SK-N-SH (cell line): Measurements from ENCODE around the gene KCNT1. TPM values are rescaled to one million over a fixed set of nuclear protein-coding genes. Genes with fewer than 3 reads are reported as not detected.

Source experiments
- CTCF ChIA-PET: fragments of 300-600, 350-600 bp; formaldehyde crosslinking; extraction: SDS; loops from one replicate; lab custom pipeline; 2021; lab: Yijun Ruan, JAX
- POLR2A ChIA-PET: fragments of 350-600 bp; sonication (Branson Sonifier 250); formaldehyde crosslinking; extraction: SDS; loops from one replicate; lab custom pipeline; 2020; ENCODE audit warnings: antibody characterized with exemption, inconsistent platforms; lab: Yijun Ruan, JAX
- DNase-seq: peaks from one replicate; pipeline ENCODE4 v3.0.0; 2012
- H2AFZ ChIP-seq: fragments of 200-600 bp; sonication (generic); 2 replicates; pipeline ENCODE4 v1.8.1; 2016; ENCODE audit warnings: antibody characterized with exemption, mild to moderate bottlenecking, low read depth
- H3F3A ChIP-seq: fragments of 200-600 bp; sonication (generic); replicated peaks from 2 replicates; pipeline ENCODE3; 2016; ENCODE audit warnings: antibody characterized with exemption, mild to moderate bottlenecking; ENCODE audit not compliant: insufficient read depth
- H3K27ac ChIP-seq, 2 experiments: fragments of 200-500 bp in 1 of 2; fragments of 200-600 bp in 1 of 2; sonication (Bioruptor generic) in 1 of 2; sonication (generic), shearing (Covaris generic) in 1 of 2; 2 replicates each; pipeline versions ENCODE4 v1.5.1 to v1.6.1; 2014 to 2016; ENCODE audit warnings: low read depth in 2 of 2, inconsistent platforms in 1 of 2, low read length in 1 of 2, mild to moderate bottlenecking in 1 of 2, mixed read lengths in 1 of 2
- H3K27me3 ChIP-seq: fragments of 200-600 bp; sonication (generic), shearing (Covaris generic); 2 replicates; pipeline ENCODE4 v1.6.1; 2016; ENCODE audit warnings: mixed run types; ENCODE audit not compliant: insufficient read depth
- H3K36me3 ChIP-seq, 2 experiments: fragments of 200-500 bp in 1 of 2; fragments of 200-600 bp in 1 of 2; sonication (Bioruptor generic) in 1 of 2; sonication (generic) in 1 of 2; replicated peaks in 1 of 2; 2 replicates each; pipeline versions ENCODE3 to v1.5.1; 2014 to 2016; ENCODE audit warnings: low read length in 1 of 2, mild to moderate bottlenecking in 1 of 2; ENCODE audit not compliant: insufficient read depth in 2 of 2, control insufficient read depth in 1 of 2
- H3K4me1 ChIP-seq, 2 experiments: fragments of 200-500 bp in 1 of 2; fragments of 200-600 bp in 1 of 2; sonication (Bioruptor generic) in 1 of 2; sonication (generic), shearing (Covaris generic) in 1 of 2; 2 replicates each; pipeline versions ENCODE4 v1.5.1 to v1.6.1; 2014 to 2016; ENCODE audit warnings: low read depth in 1 of 2, low read length in 1 of 2, mixed run types in 1 of 2; ENCODE audit not compliant: insufficient read depth in 2 of 2, control insufficient read depth in 1 of 2
- H3K4me2 ChIP-seq: fragments of 200-600 bp; sonication (generic), shearing (Covaris generic); 2 replicates; pipeline ENCODE4 v1.6.1; 2017; ENCODE audit warnings: mixed run types
- H3K4me3 ChIP-seq, 2 experiments: fragments of 200-500 bp in 1 of 2; fragments of 200-600 bp in 1 of 2; sonication (Bioruptor generic) in 1 of 2; sonication (generic), shearing (Covaris generic) in 1 of 2; 2 replicates each; pipeline versions ENCODE4 v1.5.1 to v1.8.1; 2014 to 2016; ENCODE audit warnings: low read depth in 2 of 2, inconsistent platforms in 1 of 2, low read length in 1 of 2, mild to moderate bottlenecking in 1 of 2, mixed read lengths in 1 of 2, moderate library complexity in 1 of 2
- H3K79me2 ChIP-seq: fragments of 200-600 bp; sonication (generic); 2 replicates; pipeline ENCODE4 v1.8.1; 2017; ENCODE audit warnings: mild to moderate bottlenecking; ENCODE audit not compliant: insufficient read depth
- H3K9ac ChIP-seq: fragments of 200-600 bp; sonication (generic); 2 replicates; pipeline ENCODE4 v1.6.1; 2017; ENCODE audit warnings: mixed run types
- H3K9me2 ChIP-seq: fragments of 200-600 bp; sonication (generic); 2 replicates; pipeline ENCODE4 v1.6.1; 2017; ENCODE audit warnings: mixed run types
- H3K9me3 ChIP-seq: fragments of 200-600 bp; sonication (generic); 2 replicates; pipeline ENCODE4 v1.6.1; 2017; ENCODE audit warnings: mixed run types, mild to moderate bottlenecking, moderate library complexity
- H4K20me1 ChIP-seq: fragments of 200-600 bp; sonication (generic); 2 replicates; pipeline ENCODE4 v1.6.1; 2017; ENCODE audit warnings: mild to moderate bottlenecking, mixed run types; ENCODE audit not compliant: insufficient read depth
- ELF1 ChIP-seq: IDR thresholded peaks from 2 replicates; pipeline ENCODE4 v1.4.0; 2012
- EP300 ChIP-seq, 2 experiments: IDR thresholded peaks; 2 replicates each; pipeline versions ENCODE4 v1.4.0 to v1.6.1; 2012; ENCODE audit warnings: borderline replicate concordance in 1 of 2, low read depth in 1 of 2, low read length in 1 of 2
- EZH2phosphoT487 ChIP-seq: fragments of 200-600 bp; sonication (generic); IDR thresholded peaks from 2 replicates; pipeline ENCODE4 v1.6.1; 2017; ENCODE audit warnings: low read depth, mixed run types, mild to moderate bottlenecking, antibody characterized with exemption, moderate library complexity, borderline replicate concordance
- FOXJ3 ChIP-seq: sonication (generic); formaldehyde crosslinking; IDR thresholded peaks from 2 replicates; pipeline ENCODE4 v1.5.1; 2020; ENCODE audit warnings: mild to moderate bottlenecking, missing genetic modification reagents
- FOXM1 ChIP-seq: IDR thresholded peaks from 2 replicates; pipeline ENCODE4 v1.4.0; 2012; ENCODE audit warnings: low read depth, mild to moderate bottlenecking
- GATA2 ChIP-seq: sonication (generic); formaldehyde crosslinking; IDR thresholded peaks from 2 replicates; pipeline ENCODE4 v1.5.0; 2020; ENCODE audit warnings: mild to moderate bottlenecking, missing genetic modification reagents
- MEF2A ChIP-seq: IDR thresholded peaks from 2 replicates; pipeline ENCODE4 v1.4.0; 2012; ENCODE audit warnings: low read depth, borderline replicate concordance
- NFIC ChIP-seq: IDR thresholded peaks from 2 replicates; pipeline ENCODE4 v1.4.0; 2012; ENCODE audit warnings: borderline replicate concordance
- PBX3 ChIP-seq: IDR thresholded peaks from 2 replicates; pipeline ENCODE4; 2012
- POLR2AphosphoS5 ChIP-seq: IDR thresholded peaks from 2 replicates; pipeline ENCODE4 v1.6.1; 2012; ENCODE audit warnings: low read depth, low read length
- RFX5 ChIP-seq: IDR thresholded peaks from 2 replicates; pipeline ENCODE4 v1.6.1; 2012; ENCODE audit warnings: mild to moderate bottlenecking, improper control_type of control experiment, low read length
- SMC3 ChIP-seq: IDR thresholded peaks from 2 replicates; pipeline ENCODE4 v1.6.1; 2012; ENCODE audit warnings: low read depth, low read length, improper control_type of control experiment
- TCF12 ChIP-seq: IDR thresholded peaks from 2 replicates; pipeline ENCODE4 v1.4.0; 2012
- TEAD4 ChIP-seq: IDR thresholded peaks from 2 replicates; pipeline ENCODE4 v1.4.0; 2012; ENCODE audit warnings: mild to moderate bottlenecking, borderline replicate concordance; ENCODE audit not compliant: insufficient read depth
- YY1 ChIP-seq: IDR thresholded peaks from 2 replicates; pipeline ENCODE4 v1.4.0; 2012; ENCODE audit warnings: low read depth, mild to moderate bottlenecking
- WGBS: methylation state at CpG from one replicate; pipeline ENCODE4 v1.1.6; 2017; ENCODE audit warnings: low lambda C conversion rate; 5-methylcytosine and 5-hydroxymethylcytosine counted together
- polyA plus RNA-seq, 3 experiments: library from polyadenylated mRNA; depleted of rRNA; stranded (reverse); fragments of >200 nt; gene quantifications; 2 replicates each; pipeline ENCODE4 v1.2.3, GENCODE V29; 2012
- TF ChIP-seq, protein P1 (sequence below): fragments of 150-350 bp; IDR thresholded peaks from 2 replicates; pipeline ENCODE4 v1.6.1; 2017; ENCODE audit warnings: antibody characterized with exemption, low read length, low read depth, borderline replicate concordance
- TF ChIP-seq, protein P2 (sequence below): IDR thresholded peaks from 2 replicates; pipeline ENCODE4 v1.4.0; 2012; ENCODE audit warnings: low read depth, borderline replicate concordance
- TF ChIP-seq, protein P3 (sequence below): fragments of 150-350 bp; IDR thresholded peaks from 2 replicates; pipeline ENCODE4 v1.6.1; 2016; ENCODE audit warnings: mild to moderate bottlenecking, low read depth, low read length
- TF ChIP-seq, protein P4 (sequence below): fragments of 200-600 bp; sonication (generic); IDR thresholded peaks from 2 replicates; pipeline ENCODE4 v1.6.1; 2017; ENCODE audit warnings: antibody characterized with exemption, mild to moderate bottlenecking, moderate library complexity
- TF ChIP-seq, protein P5 (sequence below): IDR thresholded peaks from 2 replicates; pipeline ENCODE4 v1.4.0; 2012; ENCODE audit warnings: low read depth, borderline replicate concordance

Gene KCNT1
- polyA plus RNA-seq, 1 of the 3 experiments (the other 2 are of a cell fraction): 0.08 TPM

DNA sequence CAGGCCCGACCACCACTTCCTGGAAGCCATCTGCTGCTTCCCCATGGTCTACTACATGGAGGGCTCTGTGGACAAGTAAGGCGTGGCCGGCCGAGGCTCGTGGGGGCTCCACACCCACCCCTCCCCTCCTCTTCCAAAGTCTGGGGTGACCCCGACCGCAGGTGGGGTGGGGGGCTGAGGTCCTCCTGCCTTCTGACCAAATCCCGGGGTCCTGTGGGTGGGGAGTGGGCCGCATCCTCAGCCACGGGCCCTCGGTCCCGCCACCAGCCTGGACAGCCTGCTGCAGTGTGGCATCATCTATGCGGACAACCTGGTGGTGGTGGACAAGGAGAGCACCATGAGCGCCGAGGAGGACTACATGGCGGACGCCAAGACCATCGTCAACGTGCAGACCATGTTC lies 76.4 kb downstream of the KCNT1 start:
- H3K9me2 ChIP-seq: no peaks in the 10 kb centered on the region
- no CpG with 5 or more reads among the region's 19 CpGs for WGBS

More for the DNA sequence above, 76.4 kb downstream of the KCNT1 start:
- H3K4me3 ChIP-seq: no peak overlapping the region
- TF ChIP-seq SMC3 (no peak), EP300 (IDR thresholded peaks at IDR 0.05; ENCODE audit: borderline replicate concordance in 1 of 2, low read depth in 1 of 2, low read length in 1 of 2) (no peak), MEF2A (no peak), TEAD4 (no peak), TCF12 (no peak), ELF1 (no peak), YY1 (no peak), EZH2phosphoT487 (no peak), RFX5 (no peak), NFIC (no peak), PBX3 (no peak), FOXJ3 (CRISPR knock-in tag) (no peak), FOXM1 (no peak), GATA2 (CRISPR knock-in tag) (no peak), POLR2AphosphoS5 (no peak)
- TF ChIP-seq, protein P1, sequence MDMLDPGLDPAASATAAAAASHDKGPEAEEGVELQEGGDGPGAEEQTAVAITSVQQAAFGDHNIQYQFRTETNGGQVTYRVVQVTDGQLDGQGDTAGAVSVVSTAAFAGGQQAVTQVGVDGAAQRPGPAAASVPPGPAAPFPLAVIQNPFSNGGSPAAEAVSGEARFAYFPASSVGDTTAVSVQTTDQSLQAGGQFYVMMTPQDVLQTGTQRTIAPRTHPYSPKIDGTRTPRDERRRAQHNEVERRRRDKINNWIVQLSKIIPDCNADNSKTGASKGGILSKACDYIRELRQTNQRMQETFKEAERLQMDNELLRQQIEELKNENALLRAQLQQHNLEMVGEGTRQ: no peak
- TF ChIP-seq, protein P2, sequence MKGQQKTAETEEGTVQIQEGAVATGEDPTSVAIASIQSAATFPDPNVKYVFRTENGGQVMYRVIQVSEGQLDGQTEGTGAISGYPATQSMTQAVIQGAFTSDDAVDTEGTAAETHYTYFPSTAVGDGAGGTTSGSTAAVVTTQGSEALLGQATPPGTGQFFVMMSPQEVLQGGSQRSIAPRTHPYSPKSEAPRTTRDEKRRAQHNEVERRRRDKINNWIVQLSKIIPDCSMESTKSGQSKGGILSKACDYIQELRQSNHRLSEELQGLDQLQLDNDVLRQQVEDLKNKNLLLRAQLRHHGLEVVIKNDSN: no peak
- TF ChIP-seq, protein P3, sequence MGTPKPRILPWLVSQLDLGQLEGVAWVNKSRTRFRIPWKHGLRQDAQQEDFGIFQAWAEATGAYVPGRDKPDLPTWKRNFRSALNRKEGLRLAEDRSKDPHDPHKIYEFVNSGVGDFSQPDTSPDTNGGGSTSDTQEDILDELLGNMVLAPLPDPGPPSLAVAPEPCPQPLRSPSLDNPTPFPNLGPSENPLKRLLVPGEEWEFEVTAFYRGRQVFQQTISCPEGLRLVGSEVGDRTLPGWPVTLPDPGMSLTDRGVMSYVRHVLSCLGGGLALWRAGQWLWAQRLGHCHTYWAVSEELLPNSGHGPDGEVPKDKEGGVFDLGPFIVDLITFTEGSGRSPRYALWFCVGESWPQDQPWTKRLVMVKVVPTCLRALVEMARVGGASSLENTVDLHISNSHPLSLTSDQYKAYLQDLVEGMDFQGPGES: no peak
- TF ChIP-seq, protein P4, sequence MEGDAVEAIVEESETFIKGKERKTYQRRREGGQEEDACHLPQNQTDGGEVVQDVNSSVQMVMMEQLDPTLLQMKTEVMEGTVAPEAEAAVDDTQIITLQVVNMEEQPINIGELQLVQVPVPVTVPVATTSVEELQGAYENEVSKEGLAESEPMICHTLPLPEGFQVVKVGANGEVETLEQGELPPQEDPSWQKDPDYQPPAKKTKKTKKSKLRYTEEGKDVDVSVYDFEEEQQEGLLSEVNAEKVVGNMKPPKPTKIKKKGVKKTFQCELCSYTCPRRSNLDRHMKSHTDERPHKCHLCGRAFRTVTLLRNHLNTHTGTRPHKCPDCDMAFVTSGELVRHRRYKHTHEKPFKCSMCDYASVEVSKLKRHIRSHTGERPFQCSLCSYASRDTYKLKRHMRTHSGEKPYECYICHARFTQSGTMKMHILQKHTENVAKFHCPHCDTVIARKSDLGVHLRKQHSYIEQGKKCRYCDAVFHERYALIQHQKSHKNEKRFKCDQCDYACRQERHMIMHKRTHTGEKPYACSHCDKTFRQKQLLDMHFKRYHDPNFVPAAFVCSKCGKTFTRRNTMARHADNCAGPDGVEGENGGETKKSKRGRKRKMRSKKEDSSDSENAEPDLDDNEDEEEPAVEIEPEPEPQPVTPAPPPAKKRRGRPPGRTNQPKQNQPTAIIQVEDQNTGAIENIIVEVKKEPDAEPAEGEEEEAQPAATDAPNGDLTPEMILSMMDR: no peak
- TF ChIP-seq, protein P5, sequence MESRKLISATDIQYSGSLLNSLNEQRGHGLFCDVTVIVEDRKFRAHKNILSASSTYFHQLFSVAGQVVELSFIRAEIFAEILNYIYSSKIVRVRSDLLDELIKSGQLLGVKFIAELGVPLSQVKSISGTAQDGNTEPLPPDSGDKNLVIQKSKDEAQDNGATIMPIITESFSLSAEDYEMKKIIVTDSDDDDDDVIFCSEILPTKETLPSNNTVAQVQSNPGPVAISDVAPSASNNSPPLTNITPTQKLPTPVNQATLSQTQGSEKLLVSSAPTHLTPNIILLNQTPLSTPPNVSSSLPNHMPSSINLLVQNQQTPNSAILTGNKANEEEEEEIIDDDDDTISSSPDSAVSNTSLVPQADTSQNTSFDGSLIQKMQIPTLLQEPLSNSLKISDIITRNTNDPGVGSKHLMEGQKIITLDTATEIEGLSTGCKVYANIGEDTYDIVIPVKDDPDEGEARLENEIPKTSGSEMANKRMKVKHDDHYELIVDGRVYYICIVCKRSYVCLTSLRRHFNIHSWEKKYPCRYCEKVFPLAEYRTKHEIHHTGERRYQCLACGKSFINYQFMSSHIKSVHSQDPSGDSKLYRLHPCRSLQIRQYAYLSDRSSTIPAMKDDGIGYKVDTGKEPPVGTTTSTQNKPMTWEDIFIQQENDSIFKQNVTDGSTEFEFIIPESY: no peak
- TF ChIP-seq, all 33 proteins: peak for 0
- Histone ChIP-seq H2AFZ (no peak overlapping the region), H3K36me3 (no peaks in the 10 kb centered on the region), H3K4me2 (no peak overlapping the region), H3K79me2 (no peaks in the 10 kb centered on the region), H3K9ac (no peak overlapping the region), H3K27me3 (no peaks in the 10 kb centered on the region), H4K20me1 (no peaks in the 10 kb centered on the region), H3K9me3 (no peaks in the 10 kb centered on the region), H3F3A (no peaks in the 10 kb centered on the region), H3K27ac (no peak overlapping the region), H3K4me1 (no peaks in the 10 kb centered on the region)
- ChIA-PET CTCF (no interaction called here), POLR2A (no interaction called here)
- no peak for DNase-seq
